Stimulated activated CD8-positive, alpha-beta memory T cell treated with anti-CD3 and anti-CD28 coated beads, Interleukin-4, amount 100 ng/mL, for 1 hour (primary cell): Measurements from ENCODE around the gene PPM1F.
"Not testable (repeated sequence)": the region's sequence is repeated elsewhere in the genome, so short reads cannot be mapped to it uniquely, and the experiment has no call there.

Source experiments
- DNase-seq, 2 donors: peaks; one replicate each; pipeline ENCODE4 v3.0.0-alpha.2; 2020; ENCODE audit warnings: low read depth in 2 of 2, low spot score in 1 of 2

The PPM1F gene

GRCh38 chr22:21942407-21943343, 10.0 kb downstream of the PPM1F start:
- DNase-seq, result no peak

DNA sequence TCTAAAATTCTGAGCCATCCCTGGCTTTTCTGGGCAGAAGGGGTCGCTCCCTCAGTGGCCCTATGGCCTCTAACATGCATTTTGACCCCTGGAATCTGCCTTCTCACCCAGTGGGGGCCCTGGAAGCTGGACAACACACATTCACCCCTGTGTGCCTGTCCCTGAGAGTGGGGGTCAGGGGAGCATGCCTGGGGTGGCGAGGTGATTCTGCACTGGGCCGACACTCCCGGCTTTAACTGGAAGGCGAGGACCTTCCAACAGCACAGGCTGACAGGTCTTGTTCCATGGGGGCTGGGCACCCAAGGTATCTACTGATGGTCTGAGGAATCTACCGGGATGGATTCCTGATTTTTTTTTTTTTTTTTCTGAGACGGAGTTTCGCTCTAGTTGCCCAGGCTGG, 10.7 kb downstream of the PPM1F start:
- DNase-seq, result no peak

DNA sequence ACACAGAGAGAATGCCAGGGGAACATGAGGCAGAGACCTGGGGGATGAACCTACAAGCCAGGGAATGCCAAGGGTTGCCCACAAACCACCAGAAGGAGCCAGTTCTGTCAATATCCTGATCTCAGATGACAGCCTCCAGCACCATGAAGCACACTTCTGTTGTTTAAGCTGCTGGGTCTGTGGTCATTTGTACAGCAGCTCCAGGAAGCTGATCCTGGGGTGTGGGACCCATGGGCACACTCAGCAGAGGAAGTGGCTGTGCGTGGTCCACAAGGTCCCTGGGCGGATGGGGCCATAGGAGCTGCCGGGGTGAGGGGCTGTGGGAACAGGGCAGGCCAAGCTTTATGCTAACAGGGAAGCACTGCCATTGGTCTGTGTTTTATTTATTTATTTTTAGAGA, 12.1 kb downstream of the PPM1F start:
- no peak for DNase-seq

- DNase-seq, result not testable (repeated sequence)
Measured at GRCh38 chr22:21939935-21940334, 12.7 kb downstream of the PPM1F start.

GRCh38 chr22:21939461-21939913, 13.2 kb downstream of the PPM1F start:
- DNase-seq, result no peak

- no peak for DNase-seq
Measured at GRCh38 chr22:21938906-21939305, 13.7 kb downstream of the PPM1F start.

DNA sequence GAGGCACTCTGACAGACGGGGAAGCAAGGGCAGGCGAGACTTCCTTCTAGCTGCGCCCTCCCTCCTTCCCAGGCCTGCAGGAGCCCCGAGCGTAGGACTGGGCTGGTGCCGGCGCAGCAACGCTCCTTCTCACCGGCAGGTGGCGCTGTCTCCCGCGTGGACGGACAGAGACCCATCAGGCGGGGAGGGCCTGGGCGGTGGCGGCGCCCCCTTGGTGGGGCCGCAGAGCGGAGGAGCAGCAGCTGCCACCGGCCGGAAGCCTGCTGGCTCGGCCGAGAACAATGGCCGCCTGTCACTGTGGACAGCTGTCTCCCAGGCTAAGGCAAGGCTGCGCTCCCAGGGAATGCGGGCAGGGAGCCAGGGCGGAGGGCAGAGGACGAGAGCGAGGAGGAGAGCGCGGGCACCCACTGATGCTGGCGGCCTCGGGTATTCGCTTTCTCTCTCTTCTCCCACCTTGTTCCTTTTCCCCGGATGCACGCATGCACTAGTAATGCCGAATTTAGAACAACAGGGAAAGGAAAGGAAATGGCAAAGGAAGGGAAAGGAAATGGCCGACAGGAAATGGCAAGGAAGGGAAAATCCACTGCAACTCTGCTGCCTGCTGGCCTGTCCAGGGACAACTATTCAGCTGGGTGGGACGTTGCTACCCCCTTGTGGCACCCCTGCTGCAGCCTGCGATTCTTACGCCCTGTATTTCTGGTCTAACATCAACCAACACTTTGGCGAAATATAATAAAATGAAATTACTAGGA, 14.4 kb downstream of the PPM1F start:
- peak; percentile 84 to 88 for DNase-seq

DNA sequence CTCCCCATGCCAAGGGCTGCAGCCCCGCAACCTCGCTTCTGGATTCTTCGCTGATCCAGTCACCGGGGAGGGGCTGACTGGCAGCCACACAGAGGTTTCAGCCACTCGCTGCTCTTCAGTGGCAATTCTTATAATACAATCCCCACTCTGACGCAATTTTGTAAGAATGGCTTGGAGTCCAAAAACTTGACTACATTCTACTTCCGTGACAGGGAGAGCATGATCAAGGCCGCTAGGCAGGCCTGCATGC, 14.9 kb downstream of the PPM1F start:
- no peak for DNase-seq

DNA sequence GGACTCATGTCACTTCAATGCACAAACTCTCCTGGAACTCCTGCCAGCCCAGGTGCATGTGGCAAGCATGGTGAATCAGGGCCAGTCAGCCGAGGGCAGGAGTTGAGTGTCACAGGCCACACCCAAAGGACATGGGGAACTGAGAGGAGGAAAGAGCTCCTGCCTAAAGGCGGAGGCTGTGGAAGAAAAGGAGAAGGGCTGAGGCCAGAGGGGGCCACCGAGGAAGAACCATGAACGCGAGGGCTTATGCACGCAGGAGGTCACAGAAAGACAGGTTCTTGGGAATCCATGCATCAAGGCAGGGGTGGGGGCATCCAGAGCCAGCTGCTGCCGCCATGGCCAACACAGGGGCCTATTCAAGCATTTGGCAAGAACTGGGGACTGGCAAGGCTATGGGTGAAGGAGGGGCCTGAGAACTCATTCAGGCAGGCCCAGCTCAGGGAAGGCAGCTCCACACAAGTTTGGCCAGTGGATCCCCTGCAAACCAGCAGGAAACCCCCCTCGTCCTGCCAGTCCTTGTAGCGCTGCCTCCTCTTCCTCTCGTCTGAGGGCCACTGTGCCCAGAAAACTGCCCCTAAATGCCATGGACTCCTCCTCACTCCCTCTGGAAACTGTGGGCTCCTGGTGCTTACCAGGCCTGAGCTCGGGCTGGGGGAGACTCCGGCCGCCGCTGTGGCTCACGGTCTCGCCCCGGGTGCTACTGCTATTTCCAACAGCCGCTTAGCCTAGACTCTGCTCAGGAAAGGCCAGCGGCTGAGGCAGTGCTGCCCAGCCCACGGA, 15.4 kb downstream of the PPM1F start:
- no peak for DNase-seq

GRCh38 chr22:21936151-21936775, 16.4 kb downstream of the PPM1F start:
- no peak for DNase-seq

- no peak for DNase-seq
Measured at GRCh38 chr22:21933910-21934309, 18.7 kb downstream of the PPM1F start.

DNA sequence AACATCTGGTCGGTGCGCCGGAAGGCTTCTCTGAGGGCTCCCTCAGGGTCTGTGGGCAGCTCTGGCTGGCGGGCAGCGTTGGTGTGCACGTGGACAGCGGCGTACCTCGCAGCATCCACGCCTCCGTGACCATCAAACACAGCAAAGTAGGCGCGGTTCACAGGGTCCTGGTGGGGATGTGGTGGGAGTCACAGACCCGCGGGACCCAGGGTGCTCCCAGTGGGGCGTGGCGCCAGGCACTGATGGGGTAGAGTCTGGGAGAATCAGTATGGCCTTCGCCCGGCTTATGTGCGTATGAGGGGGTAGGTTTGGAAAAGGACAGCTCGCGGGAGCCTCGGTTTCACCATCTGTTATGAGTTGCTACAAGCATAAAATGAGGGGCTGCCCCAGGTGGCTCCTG, 19.2 kb downstream of the PPM1F start:
- DNase-seq, result no peak

DNA sequence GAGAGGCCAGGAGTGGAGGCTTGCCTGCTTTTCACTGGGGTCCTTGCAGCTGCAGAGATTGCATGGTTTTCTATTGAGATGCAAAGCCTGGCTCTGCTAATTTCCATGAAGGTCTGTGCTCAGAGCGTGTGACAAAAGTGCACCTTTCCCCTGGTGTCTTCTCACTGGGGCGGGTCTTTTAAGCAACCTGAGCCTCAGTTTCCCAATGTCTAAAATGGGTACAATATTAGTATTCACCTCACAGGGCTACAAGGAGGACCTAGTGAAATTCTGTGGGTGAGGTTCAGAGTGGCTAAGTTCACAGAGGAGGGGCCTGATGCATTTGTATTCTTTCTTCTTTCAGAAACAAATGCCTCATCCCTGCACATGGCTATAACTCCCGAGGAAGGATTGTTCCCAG, 20.3 kb downstream of the PPM1F start:
- DNase-seq, result no peak

DNA sequence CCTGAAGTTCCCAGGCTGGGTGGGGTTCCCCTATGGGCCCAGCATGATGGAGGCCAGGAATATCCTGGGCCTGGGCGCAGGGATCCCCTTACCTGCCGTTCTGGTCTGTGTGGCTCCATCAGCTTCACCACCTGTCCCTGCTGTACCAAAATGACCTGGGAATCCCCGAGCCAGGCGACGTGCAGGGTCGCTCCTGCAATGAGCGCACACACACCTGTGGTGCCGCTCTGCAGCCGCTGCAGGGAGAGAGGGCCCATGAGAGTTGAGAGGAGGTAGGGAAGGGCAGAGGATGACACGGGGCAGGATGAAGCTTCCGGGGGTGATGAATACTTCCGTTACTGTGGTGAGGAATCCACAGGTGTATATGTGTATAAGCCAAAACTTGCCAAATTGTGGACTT, 21.6 kb downstream of the PPM1F start:
- DNase-seq, result no peak

DNA sequence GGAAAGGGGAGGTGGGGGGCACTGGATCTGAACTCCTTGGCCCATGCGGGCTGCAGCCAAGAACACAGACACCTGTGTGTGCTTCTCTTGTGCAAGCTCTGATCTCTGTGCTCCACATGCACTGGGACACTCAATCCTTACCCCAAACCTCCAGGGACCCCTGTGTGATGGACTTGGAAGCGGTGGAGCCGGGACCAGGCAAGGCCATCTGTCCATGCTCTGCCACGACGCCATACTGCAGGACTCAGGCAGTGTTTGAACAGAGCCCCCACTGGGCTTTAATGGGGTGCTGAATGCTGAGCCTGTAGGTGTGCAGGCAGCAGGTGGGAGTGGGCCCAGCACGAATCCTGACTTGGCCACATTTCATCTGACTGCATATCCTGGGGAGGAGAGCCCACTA, 23.4 kb downstream of the PPM1F start:
- DNase-seq, result no peak

DNA sequence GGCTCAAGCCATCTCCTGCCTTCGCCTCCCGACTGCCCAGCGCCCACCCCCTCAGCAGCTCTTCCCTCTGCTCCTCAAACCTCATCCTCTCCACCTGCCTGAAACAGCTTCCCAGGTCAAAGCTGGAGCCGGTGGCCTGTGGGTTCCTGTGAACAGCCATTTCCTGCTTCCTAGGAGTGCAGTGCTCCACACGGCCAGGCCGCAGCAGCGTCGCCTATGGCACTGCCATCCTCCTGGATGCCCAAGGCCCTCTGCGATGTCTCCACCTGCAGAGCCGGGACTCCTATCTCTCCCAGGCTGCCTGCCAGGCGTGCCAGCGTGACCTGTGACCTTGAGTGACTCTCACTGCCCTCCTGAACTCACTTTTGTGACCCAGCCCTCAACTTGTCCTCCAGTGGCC, 24.6 kb downstream of the PPM1F start:
- DNase-seq, result no peak

DNA sequence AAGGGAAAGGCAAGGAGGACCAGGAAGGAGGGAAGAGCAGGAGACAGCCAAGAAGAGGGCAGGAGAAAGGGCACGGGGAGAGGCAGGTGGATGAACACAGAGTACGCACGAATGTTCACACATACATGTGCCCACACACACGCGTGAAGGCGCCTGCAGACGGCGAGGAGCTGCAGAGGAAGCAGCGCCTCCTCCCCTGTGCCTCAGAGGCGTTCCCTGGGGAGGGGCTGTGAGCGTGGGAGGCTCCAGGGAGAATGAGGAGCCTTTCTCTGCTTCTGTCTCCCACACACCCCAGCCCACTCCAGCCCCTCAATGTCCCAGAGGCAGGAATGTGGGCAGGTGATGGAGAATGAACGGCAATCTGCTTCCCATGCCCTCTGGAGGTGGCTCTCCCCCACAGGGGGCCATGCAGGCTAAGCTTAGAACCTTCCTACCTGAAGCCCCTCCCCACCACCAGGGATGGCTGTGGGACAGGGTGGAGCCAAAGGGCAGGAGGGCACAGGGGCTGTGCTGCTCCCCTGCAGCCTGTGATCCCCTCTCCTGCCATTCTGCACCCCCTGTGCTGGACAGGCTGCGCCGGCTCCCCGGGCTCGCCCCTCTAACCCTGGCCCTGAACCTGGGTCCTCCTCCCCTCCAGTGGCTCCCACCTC, 25.3 kb downstream of the PPM1F start:
- no peak for DNase-seq

GRCh38 chr22:21926728-21927127, 25.9 kb downstream of the PPM1F start:
- DNase-seq, result no peak

DNA sequence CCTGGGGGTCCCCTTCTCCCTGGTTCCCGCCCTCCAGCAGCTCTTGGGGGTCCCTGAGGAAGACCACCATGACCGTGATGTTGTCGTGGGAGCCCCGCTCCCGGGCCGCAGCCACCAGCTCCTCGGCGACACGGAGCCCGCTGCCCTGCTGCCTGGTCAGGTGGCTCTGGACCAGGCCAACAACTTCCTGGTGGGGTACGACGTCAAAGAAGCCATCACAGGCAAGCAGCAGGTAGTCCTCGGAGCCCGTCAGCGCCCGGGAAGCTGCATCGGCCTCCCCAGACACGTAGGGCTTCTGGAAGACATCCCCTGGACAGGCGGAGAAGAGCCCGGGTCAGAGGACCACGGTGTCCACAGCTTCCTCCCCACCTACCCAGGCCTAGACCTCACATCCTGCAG, 29.5 kb downstream of the PPM1F start:
- DNase-seq, result no peak

GRCh38 chr22:21922370-21923162, 30.1 kb downstream of the PPM1F start:
- DNase-seq, result no peak
